ENCODE results near the gene CHAC1. TPM values are rescaled to one million over a fixed set of nuclear protein-coding genes. Genes with fewer than 3 reads are reported as not detected.

Gene CHAC1
- total RNA-seq, 1 donor from 2014 or later, result 4.8 TPM

- DNase-seq (ENCODE audit: low read depth in 2 of 2), result peak in 1 of 2 donors; percentile 43
Measured at GRCh38 chr15:40923551-40923950, 29.7 kb upstream of the CHAC1 start.

- DNase-seq (ENCODE audit: low read depth in 2 of 2), result no peak
Measured at GRCh38 chr15:40925495-40925862, 27.8 kb upstream of the CHAC1 start.

GRCh38 chr15:40925863-40926658 is 27.2 kb upstream of the CHAC1 start:
- DNase-seq (ENCODE audit: low read depth in 2 of 2), result no peak

- DNase-seq (ENCODE audit: low read depth in 2 of 2), result no peak
Measured at GRCh38 chr15:40926659-40927494, 26.4 kb upstream of the CHAC1 start.

- no peak for DNase-seq (ENCODE audit: low read depth in 2 of 2)
Measured at GRCh38 chr15:40927495-40927872, 25.8 kb upstream of the CHAC1 start.

GRCh38 chr15:40927873-40928806 is 25.1 kb upstream of the CHAC1 start:
- peak in 1 of 2 donors; percentile 31 for DNase-seq (ENCODE audit: low read depth in 2 of 2)

- DNase-seq (ENCODE audit: low read depth in 2 of 2), result peak; percentile 91 to 98
Measured at GRCh38 chr15:40928821-40929659, 24.2 kb upstream of the CHAC1 start, which contains the start of gene DLL4. TSS of gene DLL4 (plus strand) at chr15:40929340. CDS start at chr15:40929669, 329 bp downstream.

GRCh38 chr15:40929660-40930429 is 23.4 kb upstream of the CHAC1 start:
- DNase-seq (ENCODE audit: low read depth in 2 of 2), result peak; percentile 64 to 77

GRCh38 chr15:40930430-40931299 is 22.6 kb upstream of the CHAC1 start:
- peak; percentile 97 to 100 for DNase-seq (ENCODE audit: low read depth in 2 of 2)

- peak in 1 of 2 donors; percentile 66 for DNase-seq (ENCODE audit: low read depth in 2 of 2)
Measured at GRCh38 chr15:40931300-40932142, 21.8 kb upstream of the CHAC1 start.

GRCh38 chr15:40932156-40932555 is 21.1 kb upstream of the CHAC1 start:
- DNase-seq (ENCODE audit: low read depth in 2 of 2), result peak in 1 of 2 donors; percentile 34

- DNase-seq (ENCODE audit: low read depth in 2 of 2), result no peak
Measured at GRCh38 chr15:40932649-40933516, 20.4 kb upstream of the CHAC1 start.

GRCh38 chr15:40933517-40933902 is 19.8 kb upstream of the CHAC1 start:
- DNase-seq (ENCODE audit: low read depth in 2 of 2), result no peak

GRCh38 chr15:40934457-40934856 is 18.8 kb upstream of the CHAC1 start:
- no peak for DNase-seq (ENCODE audit: low read depth in 2 of 2)

- peak in 1 of 2 donors; percentile 28 for DNase-seq (ENCODE audit: low read depth in 2 of 2)
Measured at GRCh38 chr15:40936234-40936708, 17.0 kb upstream of the CHAC1 start.
